ENCODE results near the gene STN1. TPM values are rescaled to one million over a fixed set of nuclear protein-coding genes. Genes with fewer than 3 reads are reported as not detected.

The STN1 gene
- total and polyA plus RNA-seq, 5 experiments from 2014 or later: 41.8 to 103 (median 89.3) TPM

DNA sequence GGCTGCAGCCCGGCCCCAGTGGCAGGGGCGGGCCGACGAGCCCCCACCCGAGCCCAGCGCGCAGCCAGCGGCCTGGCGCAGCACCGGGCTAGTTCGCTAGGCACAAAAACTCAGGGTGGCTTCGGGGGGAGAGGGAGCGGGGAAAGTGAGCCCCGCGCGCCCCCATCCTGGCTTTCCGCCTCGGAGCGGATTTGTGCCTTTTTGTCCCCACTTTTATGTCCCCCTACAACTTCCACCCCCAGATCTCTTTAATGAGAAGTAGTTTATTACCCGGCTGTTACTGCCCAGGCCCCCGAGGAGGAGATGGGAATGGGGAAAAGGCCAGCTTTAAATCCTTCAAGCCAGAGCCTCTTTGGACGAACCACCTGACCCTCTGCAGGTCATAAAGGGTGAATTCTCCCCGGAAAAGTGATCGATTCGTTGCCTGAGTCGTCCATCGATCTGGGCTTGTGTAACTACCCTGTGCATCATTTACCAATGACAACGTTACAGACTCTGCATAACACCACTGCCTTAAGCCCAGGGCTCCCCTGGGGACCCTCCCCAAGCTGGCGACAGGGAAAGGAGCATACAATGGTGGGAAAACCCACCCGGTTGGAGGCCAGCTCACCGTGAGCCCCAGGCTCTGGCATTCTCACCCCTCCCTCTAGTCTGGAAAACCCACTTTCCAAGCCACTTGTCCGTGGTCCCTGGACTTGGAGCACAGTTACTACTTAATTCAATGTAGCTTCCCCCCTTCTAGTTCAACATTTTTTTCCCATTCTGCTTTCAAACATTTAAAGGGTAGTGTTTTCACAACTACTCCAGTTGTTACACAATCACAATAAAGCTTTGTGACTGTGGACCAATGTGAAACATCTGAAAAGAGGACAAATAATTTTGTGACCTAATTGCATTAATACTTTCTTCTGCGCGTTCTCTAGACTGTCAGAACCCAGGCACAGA is 61.9 kb downstream of the STN1 start:
- peak overlapping the region; percentile 52 to 75 (median 68) for H3K4me3 Mint-ChIP-seq
- H3K4me1 Mint-ChIP-seq: peaks cover 7 to 21% (median 19%) of the 10 kb centered on the region in 4 donors
- peaks cover 0 to 5% (median 3%) of the 10 kb centered on the region in 3 donors for H3K36me3 Mint-ChIP-seq
- ATAC-seq (peak; percentile 11 to 16), DNase-seq (no peak)
- peaks cover 22 to 41% (median 35%) of the 10 kb centered on the region in 5 donors for H3K27me3 Mint-ChIP-seq
- H3K9me3 Mint-ChIP-seq: no peaks in the 10 kb centered on the region
- no peak overlapping the region for H3K27ac Mint-ChIP-seq
- POLR2A ChIA-PET: no interaction called here

DNA sequence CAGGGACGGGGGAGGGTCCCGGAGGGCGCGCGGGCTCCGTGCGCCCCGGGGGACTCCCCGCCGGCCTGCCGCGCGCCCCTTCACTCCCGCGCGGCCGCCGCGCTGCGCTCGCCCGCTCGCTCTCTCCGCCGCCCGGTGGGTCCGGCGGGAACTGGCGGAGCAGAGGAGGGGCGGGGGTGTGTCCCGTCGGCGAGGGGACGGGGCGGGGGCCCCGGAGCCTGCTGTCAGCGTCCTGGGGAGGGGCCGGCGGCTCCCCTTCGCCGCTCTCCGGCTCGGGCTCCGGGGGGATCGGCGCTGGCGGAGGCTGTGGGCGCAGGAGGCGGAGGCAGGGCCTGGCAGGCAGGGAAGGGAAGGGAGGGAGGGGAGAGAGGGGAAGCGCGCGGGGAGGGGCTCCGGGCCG is 62.6 kb downstream of the STN1 start, which contains the start of gene SH3PXD2A:
SH3PXD2A (minus strand) TSS at position 153 of the 400 bp plus-strand sequence. CDS start 310 bp downstream, outside the sequence.
- ATAC-seq: peak; percentile 38 to 66
- POLR2A ChIA-PET: no interaction called here
- no peaks in the 10 kb centered on the region for H3K9me3 Mint-ChIP-seq

DNA sequence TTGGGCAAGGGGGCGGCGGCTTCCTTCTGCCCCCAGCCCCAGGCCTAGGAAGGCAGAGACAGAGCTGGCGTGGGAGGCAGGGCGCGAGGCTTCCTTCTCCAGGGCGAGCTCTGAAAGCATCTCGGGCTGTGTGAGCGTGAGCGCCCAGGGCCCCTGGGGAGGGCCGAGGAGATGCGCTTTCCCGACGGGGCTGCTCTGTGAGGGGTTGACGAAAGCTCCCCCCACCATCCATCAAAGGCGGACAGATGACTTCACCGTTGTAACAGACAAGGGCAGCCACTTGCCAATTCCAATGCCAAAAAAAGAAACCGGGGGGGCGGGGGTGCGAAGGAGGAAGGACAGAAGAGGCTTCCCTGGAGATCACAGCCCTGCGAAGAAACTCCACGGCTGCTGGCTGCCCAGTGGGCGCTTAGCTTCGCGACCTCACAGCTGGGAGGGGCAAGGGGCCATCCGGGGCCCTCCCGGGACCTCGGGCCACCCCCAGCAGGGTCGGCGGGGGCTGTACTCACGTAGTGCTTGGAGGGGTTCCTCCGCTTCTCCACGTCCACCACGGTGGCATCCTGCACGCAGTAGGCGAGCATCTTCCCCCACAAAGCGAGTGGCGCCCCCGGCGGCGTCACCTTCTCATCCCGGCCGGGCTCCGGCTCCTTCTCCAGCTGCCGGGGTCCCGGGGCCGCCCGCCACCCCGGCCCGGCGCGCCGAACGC is 63.1 kb downstream of the STN1 start:
- POLR2A ChIA-PET: interaction anchor here (0.8 kb wide), 1 partner anchor 136 kb away, joined by 6 read pairs; no protein-coding TSS in a partner anchor
- Mint-ChIP-seq H3K9me3 (no peaks in the 10 kb centered on the region), H3K4me1 (peaks cover 7 to 27% (median 19%) of the 10 kb centered on the region in 4 donors), H3K36me3 (peaks cover 0 to 5% (median 3%) of the 10 kb centered on the region in 3 donors), H3K27me3 (peaks cover 22 to 47% (median 40%) of the 10 kb centered on the region in 5 donors), H3K4me3 (peak overlapping the region; percentile 67 to 86 (median 82)), H3K27ac (peak overlapping the region in 2 of 10 donors; percentile 34 to 50)
- ATAC-seq (peak; percentile 57 to 67), DNase-seq (peak in 2 of 10 donors; percentile 9 to 11)

More for the DNA sequence above, 62.6 kb downstream of the STN1 start, which contains the start of gene SH3PXD2A:
- H3K27ac Mint-ChIP-seq: peak within 1 kb of the TSS in 3 of 10 donors; percentile 34 to 60 (median 50)
- H3K36me3 Mint-ChIP-seq: peaks cover 0 to 5% (median 3%) of the 10 kb centered on the region in 3 donors
- peak within 1 kb of the TSS; percentile 67 to 86 (median 82) for H3K4me3 Mint-ChIP-seq
- peaks cover 22 to 41% (median 37%) of the 10 kb centered on the region in 5 donors for H3K27me3 Mint-ChIP-seq
- peak in 3 of 10 donors; percentile 5 to 13 (median 10) for DNase-seq
- H3K4me1 Mint-ChIP-seq: peaks cover 7 to 24% (median 19%) of the 10 kb centered on the region in 4 donors

DNA sequence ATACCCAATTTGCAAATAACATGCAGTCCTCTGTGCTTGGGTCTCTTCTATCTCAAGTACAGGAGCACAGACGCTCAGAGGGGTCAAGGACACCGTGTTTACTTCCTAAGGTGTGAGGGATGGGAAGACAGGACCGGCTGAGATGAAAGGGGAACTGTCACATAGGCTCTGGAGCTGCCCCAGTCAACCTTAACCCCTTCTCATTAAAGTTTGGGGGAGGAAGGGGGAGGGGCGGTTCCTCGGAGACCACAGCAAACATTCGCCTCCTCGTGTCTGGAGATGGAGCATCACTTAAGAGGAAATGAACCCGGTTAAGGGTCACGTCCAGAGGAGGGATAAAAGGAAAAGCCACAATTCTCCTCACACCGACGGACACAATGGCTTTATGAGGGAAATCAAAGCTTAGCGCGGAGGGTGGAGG is 63.7 kb downstream of the STN1 start:
- Mint-ChIP-seq H3K9me3 (no peaks in the 10 kb centered on the region), H3K36me3 (peaks cover 0 to 5% (median 3%) of the 10 kb centered on the region in 3 donors), H3K27me3 (peaks cover 22 to 52% (median 43%) of the 10 kb centered on the region in 5 donors), H3K4me3 (peak overlapping the region; percentile 67 to 86 (median 82)), H3K4me1 (peaks cover 7 to 27% (median 19%) of the 10 kb centered on the region in 4 donors), H3K27ac (peak overlapping the region in 4 of 10 donors; percentile 34 to 60 (median 48))
- DNase-seq (no peak), ATAC-seq (peak in 1 of 2 donors; percentile 8)
- POLR2A ChIA-PET: interaction anchor here (0.8 kb wide), 1 partner anchor 135 kb away, joined by 6 read pairs; no protein-coding TSS in a partner anchor

DNA sequence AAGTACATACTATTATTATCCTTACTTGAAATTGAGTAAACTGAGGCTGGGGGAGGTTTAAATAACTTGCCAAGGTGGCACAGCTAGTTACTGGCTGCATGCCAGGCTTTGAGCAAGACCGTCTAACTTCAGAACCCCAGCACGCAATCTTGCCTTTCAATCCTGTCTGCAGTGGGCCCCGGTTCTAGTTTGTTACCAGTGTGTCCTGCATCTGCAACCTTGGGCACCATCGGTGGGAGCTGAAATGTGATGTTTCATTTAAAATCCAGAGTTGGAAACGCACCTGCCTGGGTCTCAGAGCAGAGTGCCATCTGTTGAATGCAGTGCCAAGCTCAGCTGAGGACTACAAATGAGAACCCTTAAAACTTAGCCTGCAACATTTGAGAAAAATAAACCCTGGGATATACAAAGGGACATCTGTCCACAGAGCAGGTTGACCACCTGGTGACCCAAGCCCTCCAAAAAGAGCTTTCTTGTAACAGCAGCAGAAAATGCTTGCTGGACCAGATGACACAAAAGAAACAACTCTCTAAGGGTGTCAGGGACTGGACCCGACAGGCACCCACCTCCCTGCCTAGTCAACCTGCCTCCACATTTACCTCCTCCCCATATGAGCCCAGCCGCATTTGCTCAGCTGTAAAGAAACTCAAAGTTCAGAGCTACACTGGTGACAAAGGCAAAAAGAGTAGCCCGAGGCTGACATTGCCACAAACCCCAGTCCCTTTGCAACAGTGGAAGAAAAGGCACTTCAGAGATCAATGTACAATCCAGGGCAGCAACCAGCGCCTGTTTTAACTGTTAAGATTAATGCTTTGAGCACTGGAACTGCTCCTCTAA is 64.3 kb downstream of the STN1 start:
- peaks cover 7 to 27% (median 20%) of the 10 kb centered on the region in 4 donors for H3K4me1 Mint-ChIP-seq
- DNase-seq (no peak), ATAC-seq (peak in 1 of 2 donors; percentile 10)
- H3K27me3 Mint-ChIP-seq: peaks cover 23 to 56% (median 43%) of the 10 kb centered on the region in 5 donors
- H3K9me3 Mint-ChIP-seq: no peaks in the 10 kb centered on the region
- peaks cover 0 to 5% (median 3%) of the 10 kb centered on the region in 3 donors for H3K36me3 Mint-ChIP-seq
- peak overlapping the region; percentile 55 to 86 (median 82) for H3K4me3 Mint-ChIP-seq
- no peak overlapping the region for H3K27ac Mint-ChIP-seq
- POLR2A ChIA-PET: no interaction called here

DNA sequence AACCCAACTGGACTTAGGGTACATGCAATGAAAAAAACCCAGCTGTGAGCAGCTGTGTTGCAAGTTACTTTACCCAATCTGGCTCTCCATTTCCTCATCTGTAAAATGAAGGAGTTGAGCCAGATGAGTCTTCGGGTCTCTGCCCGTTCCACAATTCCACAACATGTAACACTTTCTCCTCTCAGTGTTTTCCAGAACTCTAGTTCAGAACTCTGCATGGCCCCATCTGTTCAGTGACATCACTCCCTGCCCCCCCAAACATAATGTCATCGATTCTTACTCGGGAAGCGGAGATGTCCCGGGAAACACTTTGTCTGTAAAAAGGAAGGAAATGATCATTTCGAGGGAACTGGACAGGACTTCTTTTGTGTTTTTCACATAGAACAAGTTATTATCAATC is 65.1 kb downstream of the STN1 start:
- peaks cover 7 to 28% (median 22%) of the 10 kb centered on the region in 4 donors for H3K4me1 Mint-ChIP-seq
- H3K36me3 Mint-ChIP-seq: peaks cover 0 to 5% (median 3%) of the 10 kb centered on the region in 3 donors
- no peak overlapping the region for H3K27ac Mint-ChIP-seq
- H3K4me3 Mint-ChIP-seq: no peak overlapping the region
- no peaks in the 10 kb centered on the region for H3K9me3 Mint-ChIP-seq
- POLR2A ChIA-PET: no interaction called here
- peaks cover 26 to 62% (median 43%) of the 10 kb centered on the region in 5 donors for H3K27me3 Mint-ChIP-seq
- DNase-seq (no peak), ATAC-seq (no peak)

DNA sequence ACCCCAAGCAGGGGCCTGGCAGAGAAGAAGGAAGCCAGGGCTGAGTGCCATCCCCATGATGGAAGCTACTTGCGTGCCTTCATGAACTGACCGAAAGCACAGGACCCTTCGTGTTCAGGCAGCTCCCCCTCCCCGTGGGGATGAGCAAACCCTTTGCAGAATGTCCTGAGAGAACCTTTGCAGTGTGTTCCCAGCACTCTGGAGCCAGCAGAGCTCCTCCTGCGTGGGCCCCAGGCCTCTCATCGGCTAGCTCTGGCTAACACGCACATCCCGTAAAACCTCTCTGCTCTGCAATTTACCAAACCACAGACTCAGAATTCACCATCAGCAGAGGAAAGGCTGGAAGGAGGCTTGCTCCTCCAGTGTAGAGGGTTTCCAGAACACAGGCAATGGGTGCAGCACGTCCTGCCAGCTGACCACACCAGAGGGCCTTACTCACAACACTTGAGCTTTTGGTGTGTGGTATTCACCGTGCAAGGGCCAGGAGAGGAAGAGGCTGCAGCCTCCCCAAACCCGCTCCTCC is 65.7 kb downstream of the STN1 start:
- POLR2A ChIA-PET: interaction anchor here (0.7 kb wide), 1 partner anchor 269 kb away, joined by 3 read pairs; the partner anchor contains the start of gene SFR1
- H3K4me3 Mint-ChIP-seq: no peak overlapping the region

DNA sequence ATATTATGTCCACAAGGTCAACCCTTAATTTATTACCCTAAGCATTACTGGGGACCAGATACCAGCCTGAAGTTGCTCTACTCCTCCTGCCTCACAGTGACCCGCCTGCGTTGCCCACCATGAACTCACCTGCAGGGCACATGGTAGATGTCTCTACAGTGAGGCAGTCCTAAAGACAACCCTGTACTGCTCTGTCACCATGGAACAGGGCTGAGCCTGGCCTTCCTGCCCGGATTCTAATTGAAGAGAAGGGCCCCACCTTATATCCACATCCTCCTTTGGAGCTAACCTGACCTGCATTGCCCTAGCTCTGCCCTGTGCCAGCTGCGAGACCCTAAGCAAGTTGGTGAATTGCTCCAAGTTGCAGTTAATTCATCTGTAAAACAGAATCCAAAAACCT is 66.7 kb downstream of the STN1 start:
- DNase-seq (no peak), ATAC-seq (no peak)
- Mint-ChIP-seq H3K27me3 (peaks cover 20 to 54% (median 30%) of the 10 kb centered on the region in 5 donors), H3K36me3 (no peaks in the 10 kb centered on the region), H3K4me3 (no peak overlapping the region), H3K4me1 (peaks cover 10 to 30% (median 26%) of the 10 kb centered on the region in 4 donors), H3K9me3 (no peaks in the 10 kb centered on the region), H3K27ac (no peak overlapping the region)
- POLR2A ChIA-PET: no interaction called here

More for the DNA sequence above, 65.7 kb downstream of the STN1 start:
- H3K9me3 Mint-ChIP-seq: no peaks in the 10 kb centered on the region
- no peak for DNase-seq
- peaks cover 7 to 28% (median 22%) of the 10 kb centered on the region in 4 donors for H3K4me1 Mint-ChIP-seq
- peaks cover 0 to 5% (median 3%) of the 10 kb centered on the region in 3 donors for H3K36me3 Mint-ChIP-seq
- H3K27me3 Mint-ChIP-seq: peaks cover 26 to 62% (median 40%) of the 10 kb centered on the region in 5 donors
- ATAC-seq: no peak
- no peak overlapping the region for H3K27ac Mint-ChIP-seq

DNA sequence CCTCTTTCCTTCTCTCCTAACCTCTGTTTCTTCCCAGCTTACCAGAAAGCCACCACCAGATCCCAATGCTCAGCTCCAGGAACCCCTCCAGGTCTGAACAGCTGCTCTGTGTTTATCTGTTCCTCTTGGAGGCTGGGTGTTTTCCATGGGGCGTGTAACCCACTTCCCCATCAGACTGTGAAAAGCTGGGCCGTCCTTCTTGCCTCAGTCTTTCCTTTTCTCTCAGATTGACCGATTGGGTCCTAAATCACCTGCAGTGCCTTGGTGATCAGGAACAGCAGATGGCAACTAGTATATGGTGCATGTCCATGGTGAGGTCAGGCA is 67.5 kb downstream of the STN1 start:
- Mint-ChIP-seq H3K4me1 (peaks cover 17 to 33% (median 28%) of the 10 kb centered on the region in 4 donors), H3K4me3 (no peak overlapping the region), H3K27me3 (peaks cover 20 to 50% (median 26%) of the 10 kb centered on the region in 5 donors), H3K9me3 (no peaks in the 10 kb centered on the region), H3K27ac (no peak overlapping the region), H3K36me3 (no peaks in the 10 kb centered on the region)
- no peak for ATAC-seq
- POLR2A ChIA-PET: no interaction called here
- DNase-seq: no peak

DNA sequence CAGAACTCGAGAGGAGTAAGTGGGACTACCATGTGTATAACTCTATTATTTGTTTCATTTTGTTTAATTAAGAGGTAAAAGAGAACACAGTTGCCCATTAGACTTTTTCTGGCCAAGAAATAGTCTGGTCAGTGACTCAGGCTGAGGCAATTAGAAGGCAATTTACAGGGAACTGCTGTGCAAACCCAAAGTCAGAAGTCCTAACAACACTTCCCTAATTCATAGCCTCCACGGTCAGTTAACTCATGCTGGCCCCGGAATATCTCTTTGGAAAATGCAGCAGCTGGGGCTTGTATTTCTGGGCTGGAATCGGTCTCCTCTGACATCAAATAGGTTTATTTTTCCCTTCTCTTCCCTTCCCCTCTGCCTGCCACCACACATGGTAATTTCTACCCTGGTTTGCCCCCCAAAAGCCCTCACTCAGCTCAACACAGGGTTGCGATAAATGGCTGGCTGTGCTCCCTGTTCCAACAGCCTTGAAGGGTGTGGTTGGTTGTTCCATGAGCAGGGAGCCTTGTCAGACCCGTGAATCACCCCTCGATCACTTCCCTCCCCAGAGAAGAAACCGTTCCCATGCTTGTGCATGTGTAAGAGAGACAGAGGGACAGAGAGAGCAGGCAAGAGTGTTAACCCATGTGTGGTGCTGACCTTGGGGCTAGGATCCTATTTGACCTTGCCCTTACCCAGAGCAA is 68.0 kb downstream of the STN1 start:
- H3K4me1 Mint-ChIP-seq: peaks cover 18 to 36% (median 31%) of the 10 kb centered on the region in 4 donors
- DNase-seq: no peak

More for the DNA sequence above, 68.0 kb downstream of the STN1 start:
- H3K27me3 Mint-ChIP-seq: peaks cover 20 to 50% (median 26%) of the 10 kb centered on the region in 5 donors
- no peak overlapping the region for H3K4me3 Mint-ChIP-seq
- no peak for ATAC-seq
- H3K9me3 Mint-ChIP-seq: no peaks in the 10 kb centered on the region
- H3K36me3 Mint-ChIP-seq: no peaks in the 10 kb centered on the region
- H3K27ac Mint-ChIP-seq: no peak overlapping the region
- POLR2A ChIA-PET: no interaction called here

Data from naive thymus-derived CD8-positive, alpha-beta T cell (primary cell).